Fibroblast of the aortic adventitia (primary cell): ENCODE data around the gene XDH. TPM values are rescaled to one million over a fixed set of nuclear protein-coding genes. Genes with fewer than 3 reads are reported as not detected.

Source experiments
- DNase-seq: peaks from one replicate; pipeline ENCODE4 v3.0.0-alpha.2; 2010; ENCODE audit warnings: low read depth
- H3K4me3 ChIP-seq: 2 replicates; pipeline ENCODE4 v1.5.1; 2011; ENCODE audit warnings: low read depth, mild to moderate bottlenecking, control low read depth, low read length, moderate library complexity
- CTCF ChIP-seq: IDR thresholded peaks from 2 replicates; pipeline ENCODE4 v1.5.1; 2011; ENCODE audit warnings: mild to moderate bottlenecking, low read length, control low read depth, inconsistent platforms; ENCODE audit not compliant: insufficient read depth
- total RNA-seq: library from RNA; depleted of rRNA; stranded (reverse); fragments of >200 nt; gene quantifications from 2 replicates; pipeline ENCODE4 v1.2.3, GENCODE V29; 2012; ENCODE audit warnings: low replicate concordance

XDH gene
- total RNA-seq, 1 donor, result 3.1 TPM

GRCh38 chr2:31420936-31421335 is 6.4 kb upstream of the XDH start:
- peak; percentile 89 for DNase-seq
- no peak overlapping the region for H3K4me3 ChIP-seq
- TF ChIP-seq CTCF, result no peak

- no peak for DNase-seq
- no peak overlapping the region for H3K4me3 ChIP-seq
- no peak for TF ChIP-seq CTCF
Measured at GRCh38 chr2:31419386-31419785, 4.8 kb upstream of the XDH start.

- H3K4me3 ChIP-seq, result no peak overlapping the region
- no peak for DNase-seq
Measured at GRCh38 chr2:31415421-31415820, 879 bp upstream of the XDH start.

GRCh38 chr2:31413862-31414550 is 536 bp downstream of the XDH start:
- peak; percentile 19 for TF ChIP-seq CTCF
- no peak for DNase-seq
- no peak overlapping the region for H3K4me3 ChIP-seq

More at GRCh38 chr2:31415421-31415820, 879 bp upstream of the XDH start:
- no peak for TF ChIP-seq CTCF

GRCh38 chr2:31413025-31413424 is 1.5 kb downstream of the XDH start:
- DNase-seq, result peak; percentile 61
- TF ChIP-seq CTCF, result no peak
- H3K4me3 ChIP-seq, result no peak overlapping the region

GRCh38 chr2:31411771-31412170 is 2.8 kb downstream of the XDH start:
- no peak for TF ChIP-seq CTCF
- no peak for DNase-seq
- H3K4me3 ChIP-seq, result no peak overlapping the region
